GM12891 (cell line): ENCODE results near the gene NUDT9.
"Not testable (repeated sequence)": the region's sequence is repeated elsewhere in the genome, so short reads cannot be mapped to it uniquely, and the experiment has no call there.

Source experiments
- DNase-seq: peaks from one replicate; pipeline ENCODE4 v3.0.0; 2011; ENCODE audit warnings: low spot score; ENCODE audit not compliant: insufficient read length
- FAIRE-seq: peaks from 2 replicates; lab custom pipeline; 2011; peaks lifted over from hg19 to GRCh38; lab: Jason Lieb, UNC
- PAX5 ChIP-seq: IDR thresholded peaks from 2 replicates; pipeline ENCODE4 v1.6.1; 2011; ENCODE audit warnings: low read length, moderate library complexity, mild to moderate bottlenecking; ENCODE audit not compliant: insufficient read depth, severe bottlenecking
- POLR2A ChIP-seq: IDR thresholded peaks from 2 replicates; pipeline ENCODE4 v1.6.1; 2011; ENCODE audit warnings: low read depth, low read length, control low read depth
- POLR2AphosphoS5 ChIP-seq: IDR thresholded peaks from 2 replicates; pipeline ENCODE4 v1.6.1; 2011; ENCODE audit warnings: low read depth, low read length, control low read depth
- POU2F2 ChIP-seq: IDR thresholded peaks from 2 replicates; pipeline ENCODE4 v1.6.1; 2011; ENCODE audit warnings: low read depth, mild to moderate bottlenecking, control low read depth, low read length, moderate library complexity
- SPI1 ChIP-seq: IDR thresholded peaks from 2 replicates; pipeline ENCODE4 v1.6.1; 2011; ENCODE audit warnings: low read depth, low read length, control low read depth
- TAF1 ChIP-seq: IDR thresholded peaks from 2 replicates; pipeline ENCODE4 v1.6.1; 2011; ENCODE audit warnings: low read depth, low read length, control low read depth

Gene NUDT9

GRCh38 chr4:87451537-87451936, 29.2 kb downstream of the NUDT9 start:
- FAIRE-seq: no peak
- TF ChIP-seq POLR2AphosphoS5 (no peak), TAF1 (no peak)
- DNase-seq: no peak

- FAIRE-seq (no peak), DNase-seq (no peak)
- TF ChIP-seq PAX5 (no peak), SPI1 (no peak), POLR2AphosphoS5 (no peak), TAF1 (no peak), POU2F2 (no peak), POLR2A (no peak)
These were observed 36.5 kb downstream of the NUDT9 start for GRCh38 chr4:87458913-87459312.

- no peak for TF ChIP-seq SPI1
- DNase-seq: no peak
- peak; percentile 38 for FAIRE-seq
These were observed 38.9 kb downstream of the NUDT9 start for GRCh38 chr4:87461281-87461700.

- no peak for FAIRE-seq
- no peak for DNase-seq
- no peak for TF ChIP-seq POLR2AphosphoS5
- TF ChIP-seq PAX5: no peak
- TF ChIP-seq TAF1: no peak
These were observed 39.7 kb downstream of the NUDT9 start for GRCh38 chr4:87462102-87462501.

GRCh38 chr4:87465739-87466366, 43.5 kb downstream of the NUDT9 start:
- TF ChIP-seq POLR2AphosphoS5: no peak
- no peak for TF ChIP-seq POLR2A
- TF ChIP-seq SPI1: no peak
- no peak for TF ChIP-seq POU2F2
- TF ChIP-seq TAF1: no peak
- no peak for TF ChIP-seq PAX5
- FAIRE-seq (peak; percentile 81), DNase-seq (no peak)

GRCh38 chr4:87469390-87469789, 47.0 kb downstream of the NUDT9 start:
- TF ChIP-seq TAF1: no peak
- no peak for TF ChIP-seq SPI1
- no peak for TF ChIP-seq PAX5
- DNase-seq (no peak), FAIRE-seq (no peak)

GRCh38 chr4:87476934-87477333, 54.6 kb downstream of the NUDT9 start:
- FAIRE-seq: no peak
- TF ChIP-seq POU2F2 (no peak), SPI1 (no peak), PAX5 (no peak), TAF1 (no peak), POLR2AphosphoS5 (no peak), POLR2A (no peak)

GRCh38 chr4:87478732-87479250, 56.4 kb downstream of the NUDT9 start:
- FAIRE-seq: no peak
- DNase-seq: no peak
- no peak for TF ChIP-seq PAX5
- no peak for TF ChIP-seq SPI1
- no peak for TF ChIP-seq POLR2A
- no peak for TF ChIP-seq TAF1
- no peak for TF ChIP-seq POU2F2
- TF ChIP-seq POLR2AphosphoS5: no peak

More at GRCh38 chr4:87476934-87477333, 54.6 kb downstream of the NUDT9 start:
- no peak for DNase-seq

GRCh38 chr4:87481377-87481776, 59.0 kb downstream of the NUDT9 start:
- FAIRE-seq: no peak
- no peak for TF ChIP-seq POLR2A
- TF ChIP-seq POU2F2: no peak
- no peak for TF ChIP-seq PAX5
- TF ChIP-seq TAF1: no peak
- TF ChIP-seq SPI1: no peak
- TF ChIP-seq POLR2AphosphoS5: no peak
- no peak for DNase-seq

- FAIRE-seq, DNase-seq: not testable (repeated sequence)
These were observed 60.9 kb downstream of the NUDT9 start for GRCh38 chr4:87483247-87483646.

GRCh38 chr4:87488666-87489065, 66.3 kb downstream of the NUDT9 start:
- DNase-seq, FAIRE-seq: not testable (repeated sequence)
